IPS-NIHi7 (cell line): ENCODE measurements around the gene PPP6R2.
"Not testable (repeated sequence)": the region's sequence is repeated elsewhere in the genome, so short reads cannot be mapped to it uniquely, and the experiment has no call there.

ENCODE experiments used
- DNase-seq: peaks from one replicate; pipeline ENCODE4 v3.0.0; 2012; ENCODE audit warnings: mixed read lengths; ENCODE audit errors: extremely low spot score

PPP6R2 gene

DNA sequence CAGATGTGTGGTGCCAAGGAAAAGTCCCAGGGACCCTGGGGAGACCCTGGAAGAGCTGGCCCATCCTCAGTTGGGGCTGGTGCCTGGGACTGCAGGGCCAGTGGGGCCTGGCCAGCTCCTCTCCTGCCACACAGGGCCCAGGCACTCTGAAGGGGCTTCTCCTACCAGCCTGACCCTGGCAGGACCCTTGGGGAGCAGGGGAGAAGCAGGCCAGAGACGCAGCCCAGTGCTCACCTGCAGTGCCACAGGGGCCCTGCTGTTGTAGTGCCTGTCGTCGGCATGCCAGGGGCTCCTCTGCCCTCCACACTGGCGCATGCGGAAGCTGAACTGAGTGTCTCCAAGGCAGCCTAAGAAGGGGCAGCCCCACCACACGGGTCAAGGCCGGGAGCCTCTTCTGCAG, 25.5 kb upstream of the PPP6R2 start:
- DNase-seq = no peak

DNA sequence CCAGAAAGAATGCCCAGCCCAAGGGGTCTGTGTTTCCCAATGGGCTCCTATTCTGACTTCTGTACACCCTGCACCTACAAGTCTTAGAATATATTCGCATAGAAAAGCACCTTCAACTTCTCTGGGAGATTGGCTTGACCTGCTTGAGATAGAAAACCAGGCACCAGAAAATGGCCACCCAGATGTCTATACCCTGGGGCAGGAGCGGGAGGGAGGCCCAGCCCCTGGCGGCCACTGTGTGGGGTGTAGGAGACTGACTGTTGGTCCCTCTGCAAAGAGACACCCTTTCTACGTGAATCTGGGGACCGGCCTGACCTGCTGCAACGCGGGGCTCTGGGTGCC, 24.8 kb upstream of the PPP6R2 start:
- DNase-seq = no peak

DNA sequence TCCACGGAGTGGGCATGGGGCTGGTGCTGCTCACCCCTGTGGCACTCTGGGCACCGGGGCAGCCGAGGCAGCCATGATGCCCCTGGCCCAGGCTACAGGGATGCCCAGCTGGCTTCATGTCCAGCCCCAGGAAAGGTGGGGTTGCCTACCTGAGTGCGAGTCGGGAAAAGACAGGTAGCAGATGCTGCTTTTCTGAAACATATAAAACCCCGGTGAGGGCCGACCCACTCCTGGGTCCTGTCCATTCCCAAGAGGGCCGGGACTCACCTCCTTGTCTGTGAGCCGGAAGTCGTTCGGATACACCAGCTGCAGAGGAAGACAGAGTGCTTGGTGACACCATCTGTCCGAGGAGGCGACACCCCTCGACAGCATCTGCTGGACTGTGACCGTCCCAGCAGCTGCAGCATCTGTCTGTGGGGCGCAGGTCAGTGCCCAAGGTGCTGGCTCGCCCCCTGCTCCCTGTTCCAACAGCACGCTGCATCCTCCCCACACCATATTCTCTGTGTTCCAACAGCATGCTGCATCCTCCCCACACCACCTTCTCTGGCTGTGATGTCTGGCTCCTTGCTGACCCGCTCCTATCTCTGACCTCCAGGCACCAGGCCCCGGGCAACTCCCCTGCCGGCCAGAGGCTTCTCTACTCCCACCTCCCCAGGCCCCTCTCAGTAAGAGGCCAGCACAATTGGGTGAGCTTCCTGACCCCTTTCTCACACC, 24.3 kb upstream of the PPP6R2 start:
- no peak for DNase-seq

DNA sequence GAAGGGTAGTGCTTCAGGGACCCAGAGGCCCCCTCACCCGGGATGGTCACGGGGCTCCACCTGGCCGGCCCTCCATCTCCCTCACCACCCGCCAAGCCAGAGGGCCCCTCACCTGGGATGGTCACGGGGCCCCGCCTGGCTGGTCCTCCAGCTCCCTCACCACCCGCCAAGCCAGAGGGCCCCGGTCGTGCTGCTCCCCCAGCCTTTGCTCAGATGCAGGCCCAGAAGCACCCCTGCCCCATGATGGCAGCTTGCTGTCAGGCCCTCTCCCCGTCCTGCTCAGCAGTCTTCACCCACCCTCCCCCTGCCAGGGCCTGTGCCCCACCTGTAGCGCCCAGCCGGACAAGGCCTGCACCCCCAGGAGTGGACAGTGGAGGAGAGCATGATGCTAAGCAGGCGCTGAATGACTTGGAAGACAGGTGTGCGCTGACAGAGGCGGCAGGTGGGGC, 23.6 kb upstream of the PPP6R2 start:
- no peak for DNase-seq

DNA sequence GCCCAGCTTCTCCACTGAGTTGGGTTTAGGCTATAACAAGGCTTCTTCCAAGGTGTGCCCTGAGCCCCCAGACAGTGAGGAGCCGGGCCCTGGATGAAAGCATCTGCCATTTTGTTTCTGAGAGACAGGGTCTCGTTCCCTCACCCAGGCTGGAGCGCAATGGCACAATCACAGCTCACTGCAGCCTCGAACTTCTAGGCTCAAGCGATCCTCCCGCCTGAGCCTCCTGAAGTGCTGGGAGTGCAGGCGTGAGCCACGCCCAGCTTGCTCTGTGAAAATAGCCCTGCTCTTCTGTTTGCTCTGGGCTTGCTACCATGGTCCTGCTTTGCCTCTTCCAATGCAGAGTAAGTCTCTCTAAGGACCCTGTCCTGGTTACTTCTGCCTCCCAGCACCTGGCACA, 23.0 kb upstream of the PPP6R2 start:
- DNase-seq = no peak

DNA sequence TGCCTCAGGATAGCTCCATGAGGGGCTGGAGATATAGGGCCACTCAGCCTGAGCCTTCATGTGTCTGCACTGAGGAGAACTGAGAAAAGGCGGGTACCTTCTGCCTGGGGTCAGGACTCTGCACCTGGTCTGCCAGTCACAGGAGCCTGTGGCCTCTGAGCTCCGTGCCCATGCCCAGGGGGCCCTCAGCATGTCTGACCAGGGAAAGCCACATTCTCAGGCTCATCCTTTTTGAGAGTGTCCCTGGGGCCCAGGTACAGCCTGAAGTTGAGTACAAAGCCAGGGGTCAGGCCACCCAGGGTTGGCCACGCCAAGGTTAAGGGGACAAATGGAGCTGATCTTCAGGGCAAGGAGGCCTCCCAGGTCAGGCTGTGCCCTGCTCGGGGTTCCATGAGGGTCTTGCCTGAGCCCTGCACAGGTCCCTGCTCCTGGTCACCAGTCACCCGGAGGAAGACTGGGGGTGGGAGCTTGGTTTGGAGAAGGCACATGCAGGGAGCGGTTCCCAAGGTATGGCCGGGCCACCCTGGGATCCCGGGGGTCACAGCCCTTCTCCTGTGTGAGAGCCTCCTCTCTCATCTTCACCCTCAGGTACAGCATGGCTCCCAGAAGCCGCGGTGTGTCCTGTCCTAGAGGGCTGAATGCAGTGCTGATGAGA, 22.3 kb upstream of the PPP6R2 start:
- DNase-seq = no peak

DNA sequence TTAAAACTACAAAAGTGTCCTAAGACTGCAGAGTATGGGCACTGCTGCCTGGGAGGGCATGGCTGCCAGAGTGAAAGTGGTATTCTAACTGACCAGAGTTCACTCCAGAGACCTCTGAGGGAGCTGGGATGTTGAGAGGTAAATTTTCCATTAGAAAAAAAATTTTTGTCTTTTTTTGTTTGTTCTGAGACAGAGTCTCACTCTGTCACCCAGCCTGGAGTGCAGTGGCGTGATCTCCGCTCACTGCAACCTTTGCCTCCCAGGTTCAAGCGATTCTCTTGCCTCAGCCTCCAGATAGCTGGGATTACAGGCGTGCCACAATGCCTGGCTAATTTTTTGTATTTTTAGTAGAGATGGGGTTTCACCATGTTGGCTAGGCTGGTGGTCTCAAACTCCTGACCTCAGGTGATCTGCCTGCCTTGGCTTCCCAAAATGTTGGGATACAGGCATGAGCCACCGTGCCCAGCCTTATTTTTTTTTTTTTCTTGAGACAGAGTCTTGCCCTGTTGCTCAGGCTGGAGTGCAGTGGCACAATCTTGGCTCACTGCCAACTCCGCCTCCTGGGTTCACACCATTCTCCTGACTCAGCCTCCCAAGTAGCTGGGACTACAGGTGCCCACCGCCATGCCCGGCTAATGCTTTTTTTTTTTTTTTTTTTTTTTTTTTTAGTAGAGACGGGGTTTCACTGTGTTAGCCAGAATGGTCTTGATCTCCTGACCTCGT, 20.6 kb upstream of the PPP6R2 start:
- not testable (repeated sequence) for DNase-seq

DNA sequence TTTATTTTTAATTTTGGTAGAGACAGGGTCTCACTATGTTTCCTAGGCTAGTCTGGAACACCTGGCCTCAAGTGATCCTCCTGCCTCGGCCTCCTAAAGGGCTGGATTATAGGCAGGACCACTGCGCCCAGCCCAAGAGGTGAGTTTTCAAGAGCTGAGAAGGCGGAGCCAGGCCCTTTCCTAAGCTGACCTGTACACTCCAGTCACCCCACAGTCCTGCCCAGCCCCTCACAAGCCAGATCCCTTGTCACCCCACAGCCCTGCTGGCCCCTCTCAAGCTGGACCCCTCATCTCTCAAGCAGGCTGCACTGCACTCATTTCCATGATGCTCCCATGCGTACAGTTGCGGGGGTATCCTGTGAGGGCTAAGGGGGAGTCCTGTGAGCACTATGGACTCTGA, 19.2 kb upstream of the PPP6R2 start:
- no peak for DNase-seq

DNA sequence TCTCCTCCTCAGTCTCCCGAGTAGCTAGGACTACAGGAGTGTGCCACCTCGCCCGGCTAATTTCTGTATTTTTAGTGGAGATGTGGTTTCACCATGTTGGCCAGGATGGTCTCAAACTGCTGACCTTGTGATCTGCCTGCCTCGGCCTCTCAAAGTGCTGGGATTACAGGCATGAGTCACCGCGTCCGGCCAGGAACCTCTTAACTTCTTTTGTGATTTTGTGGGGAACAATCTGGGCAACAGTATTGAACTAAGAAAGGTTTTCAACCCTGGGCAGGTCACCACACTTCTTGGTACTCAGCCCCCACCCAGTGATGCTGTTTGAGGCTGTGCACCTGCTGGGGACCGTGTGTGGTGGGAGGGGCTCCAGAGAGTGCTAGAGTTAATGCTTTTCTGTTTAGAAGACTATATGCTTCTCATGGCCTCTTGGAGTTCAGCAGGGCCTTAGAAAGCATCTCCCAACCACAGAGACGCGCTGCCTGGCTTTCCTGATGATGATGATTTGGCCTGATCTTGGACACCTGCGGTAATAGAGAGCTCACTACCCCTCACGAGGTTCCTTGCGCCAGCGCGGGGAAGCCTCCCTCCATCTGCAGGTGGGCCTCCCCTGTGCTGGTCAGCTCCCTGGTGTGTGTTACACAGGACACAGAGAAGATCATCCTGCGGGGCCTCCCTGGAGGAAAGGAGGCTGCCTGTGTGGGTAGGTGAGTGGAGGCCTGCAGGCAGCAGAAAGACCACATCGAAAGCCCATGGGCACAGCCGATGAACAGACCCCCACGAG, 17.5 kb upstream of the PPP6R2 start:
- no peak for DNase-seq

DNA sequence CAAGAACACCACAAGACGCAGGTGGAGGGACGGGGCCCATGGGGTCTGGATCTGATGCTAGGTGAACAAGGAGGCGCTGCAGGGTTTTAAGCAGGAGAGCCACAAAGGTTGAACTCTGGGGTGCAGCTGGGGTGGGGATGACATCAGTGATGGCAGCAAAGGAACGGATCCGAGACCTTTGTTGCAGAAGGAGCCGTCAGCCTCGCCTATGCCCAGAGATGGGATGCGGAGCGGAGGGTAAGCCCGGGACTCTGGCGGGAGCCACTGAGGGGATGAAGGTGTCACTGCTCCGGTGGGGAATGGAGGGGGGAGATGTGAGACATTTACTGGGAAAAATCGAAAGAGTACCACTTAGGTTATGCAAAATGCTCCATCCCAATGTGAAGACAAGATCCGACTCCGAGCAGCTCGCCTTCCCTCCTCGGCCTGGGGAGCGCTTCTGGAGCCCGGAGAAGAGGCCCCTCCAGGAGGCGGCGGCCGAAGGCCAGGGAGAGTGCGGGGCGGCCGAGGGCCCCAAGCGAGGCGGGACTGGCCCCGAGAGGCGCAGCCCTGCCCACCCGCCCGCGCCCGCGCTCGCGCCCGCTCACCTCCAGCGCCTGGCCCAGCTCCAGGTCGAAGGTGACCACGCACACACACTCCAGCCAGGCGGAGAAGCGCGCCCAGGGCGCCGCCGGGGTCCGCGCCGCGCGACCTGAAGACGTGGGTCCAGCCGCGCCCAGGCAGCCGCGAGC, 16.7 kb upstream of the PPP6R2 start:
- DNase-seq = no peak

DNA sequence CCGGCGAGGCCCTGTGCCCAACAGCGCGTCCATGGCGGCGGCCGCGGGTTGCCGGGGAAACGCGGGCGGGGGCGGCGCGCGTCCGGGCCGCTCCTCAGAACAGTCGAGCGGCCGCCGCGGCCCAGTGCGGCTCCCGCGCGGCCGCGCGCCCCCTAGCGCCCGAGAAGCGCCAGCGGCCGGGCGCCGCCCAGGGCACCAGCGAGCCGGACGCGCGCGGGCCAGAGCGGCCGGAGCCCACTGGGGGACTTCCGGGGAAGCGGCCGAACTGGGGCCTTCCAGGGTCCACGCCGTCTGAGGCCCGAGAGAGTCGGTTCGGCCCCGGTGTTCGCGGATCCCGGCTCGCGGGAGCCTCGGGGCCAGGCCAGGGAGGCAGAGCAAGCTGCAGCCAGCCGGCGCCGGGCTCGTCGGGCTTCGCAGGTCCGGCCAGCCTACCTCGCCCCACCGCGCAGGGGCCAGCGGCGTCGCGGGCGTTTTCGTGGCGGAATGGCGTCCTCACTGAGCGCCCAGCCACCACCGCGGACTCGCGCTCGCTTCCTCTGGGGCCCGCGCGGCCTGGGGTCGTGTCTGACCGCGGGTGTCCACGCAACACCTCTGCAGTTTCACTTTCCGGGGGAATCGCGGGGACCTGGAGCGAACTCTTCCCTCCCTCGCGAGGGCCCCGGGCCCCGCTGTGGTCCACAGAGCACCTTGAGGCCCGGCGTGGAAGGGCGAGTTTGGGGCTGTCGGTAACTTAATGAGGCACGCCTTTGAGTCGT, 16.0 kb upstream of the PPP6R2 start, which contains the start of gene DENND6B:
Gene DENND6B (minus strand): TSS at position 57 of the 755 bp plus-strand sequence. CDS start 24 bp downstream, at position 33.
- peak; percentile 94 for DNase-seq

DNA sequence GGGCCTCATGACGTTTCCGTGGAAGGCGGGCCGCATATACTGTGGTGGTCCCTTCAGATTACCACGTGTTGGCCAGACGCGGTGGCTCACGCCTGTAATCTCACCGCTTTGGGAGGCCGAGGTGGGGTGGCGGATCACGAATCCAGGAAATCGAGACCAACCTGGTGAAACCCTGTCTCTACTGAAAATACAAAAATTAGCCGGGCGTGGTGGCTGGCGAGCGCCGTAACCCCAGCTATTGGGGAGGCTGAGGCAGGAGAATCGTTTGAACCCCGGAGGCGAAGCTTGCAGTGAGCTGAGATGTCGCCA, 15.5 kb upstream of the PPP6R2 start:
- DNase-seq = no peak

DNA sequence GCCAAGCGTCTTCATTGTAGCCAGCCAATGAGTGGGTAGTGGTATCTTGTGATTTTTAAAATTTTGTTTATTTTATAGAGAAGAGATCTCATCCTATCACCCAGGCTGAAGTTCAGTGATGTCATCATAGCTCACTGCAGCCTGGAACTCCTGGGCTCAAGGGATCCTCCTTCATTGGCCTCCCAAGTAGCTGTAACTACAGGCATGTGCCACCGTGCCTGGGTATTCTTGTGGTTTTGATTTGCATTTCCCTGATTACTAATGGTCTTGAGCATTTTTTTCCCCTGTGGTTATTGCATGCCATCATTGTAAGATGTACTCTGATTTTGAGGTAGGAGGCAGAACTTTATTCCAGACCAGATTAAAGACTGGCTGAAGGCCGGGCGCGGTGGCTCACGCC, 13.9 kb upstream of the PPP6R2 start:
- DNase-seq = no peak

DNA sequence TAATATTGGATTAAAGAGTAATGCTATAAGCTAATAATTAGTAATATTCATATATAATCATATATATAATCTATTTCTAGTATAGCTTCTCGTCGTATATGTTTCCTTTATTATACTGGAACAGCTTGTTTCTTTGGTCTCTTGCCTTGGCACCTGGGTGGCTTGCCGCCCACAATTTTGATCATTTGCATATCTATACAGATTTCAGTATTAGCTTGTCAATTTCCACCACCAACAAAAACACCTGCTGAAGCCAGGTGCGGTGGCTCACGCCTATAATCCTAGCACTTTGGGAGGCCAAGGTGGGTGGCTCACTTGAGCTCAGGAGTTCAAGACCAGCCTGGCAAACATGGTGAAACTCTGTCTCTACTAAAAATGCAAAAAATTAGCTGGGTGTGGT, 8.7 kb upstream of the PPP6R2 start:
- not testable (repeated sequence) for DNase-seq

DNA sequence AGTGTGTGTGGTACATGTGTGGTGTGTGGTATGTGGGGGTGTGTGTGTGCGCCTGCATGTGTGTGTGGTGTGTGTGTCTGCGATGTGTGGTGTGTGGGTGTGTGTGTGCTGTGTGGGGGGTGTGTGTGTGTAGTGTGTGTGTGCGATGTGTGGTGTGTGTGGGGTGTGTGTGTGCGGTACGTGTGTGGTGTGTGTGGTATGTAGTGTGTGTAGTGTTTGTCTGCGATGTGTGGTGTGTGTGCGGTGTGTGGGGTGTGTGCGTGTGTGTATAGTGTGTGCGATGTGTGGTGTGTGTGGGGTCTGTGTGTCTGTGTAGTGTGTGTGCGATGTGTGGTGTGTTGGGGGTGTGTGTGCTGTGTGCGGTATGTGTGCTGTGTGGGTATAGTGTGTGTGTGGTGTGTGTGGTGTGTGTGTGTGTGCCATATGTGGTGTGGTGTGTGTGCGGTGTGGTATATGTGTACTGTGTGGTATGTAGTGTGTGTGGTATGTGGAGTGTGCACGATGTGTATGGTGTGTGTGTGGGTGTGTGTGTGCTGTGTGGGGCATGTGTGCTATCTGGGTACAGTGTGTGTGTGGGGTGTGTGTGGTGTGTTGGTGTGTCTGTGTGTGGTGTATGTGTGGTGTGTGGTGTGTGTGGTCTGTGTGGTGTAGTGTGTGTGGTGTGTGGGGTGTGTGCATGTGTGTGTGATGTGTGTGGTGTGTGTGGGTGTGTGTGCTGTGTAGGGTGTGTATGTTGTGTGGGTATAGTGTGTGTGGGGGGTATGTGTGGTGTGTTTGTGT, 5.7 kb upstream of the PPP6R2 start:
- no peak for DNase-seq

DNA sequence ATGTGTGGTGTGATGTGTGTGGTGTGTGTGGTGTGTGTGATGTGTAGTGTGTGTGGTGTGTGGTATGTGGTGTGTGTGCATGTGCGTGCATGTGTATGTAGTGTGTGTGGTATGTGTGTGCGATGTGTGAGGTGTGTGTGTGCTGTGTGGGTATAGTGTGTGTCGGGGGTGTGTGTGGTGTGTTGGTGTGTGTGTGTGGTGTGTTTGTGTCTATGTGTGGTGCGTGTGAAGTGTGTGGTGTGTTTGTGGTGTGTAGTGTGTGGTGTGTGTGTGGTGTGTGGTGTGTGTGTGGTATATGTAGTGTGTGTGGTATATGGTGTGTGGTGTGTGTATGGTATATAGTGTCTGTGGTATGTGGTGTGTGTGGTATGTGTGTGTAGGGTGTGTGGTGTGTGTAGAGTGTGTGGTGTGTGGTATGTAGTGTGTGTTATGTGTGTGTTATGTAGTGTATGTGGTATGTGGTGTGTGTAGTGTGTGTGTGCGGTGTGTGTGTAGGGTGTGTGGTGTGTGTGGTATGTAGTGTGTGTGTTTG, 5.0 kb upstream of the PPP6R2 start:
- DNase-seq = no peak

DNA sequence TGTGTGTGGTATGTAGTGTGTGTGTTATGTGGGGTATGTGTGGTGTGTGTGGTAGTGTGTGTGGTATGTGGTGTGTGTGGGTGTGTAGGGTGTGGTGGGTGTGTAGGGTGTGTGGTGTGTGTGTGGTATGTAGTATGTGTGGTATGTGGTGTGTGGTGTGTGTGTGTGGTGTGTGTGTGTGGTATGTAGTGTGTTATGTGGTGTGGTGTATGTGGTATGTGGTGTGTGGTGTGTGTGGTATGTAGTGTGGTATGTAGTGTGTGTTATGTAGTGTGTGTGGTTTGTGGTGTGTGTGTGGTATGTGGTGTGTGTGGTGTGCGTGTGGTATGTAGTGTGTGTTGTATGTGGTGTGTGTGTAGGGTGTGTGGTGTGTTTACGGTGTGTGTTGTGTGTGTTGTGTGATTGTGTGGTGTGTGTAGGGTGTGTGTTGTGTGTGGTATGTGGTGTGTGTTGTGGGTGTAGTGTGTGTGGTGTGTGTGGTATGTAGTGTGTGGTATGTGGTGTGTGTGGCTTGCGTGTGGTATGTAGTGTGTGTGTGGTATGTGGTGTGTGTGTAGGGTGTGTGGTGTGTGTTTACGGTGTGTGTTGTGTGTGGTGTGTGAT, 4.2 kb upstream of the PPP6R2 start:
- no peak for DNase-seq

DNA sequence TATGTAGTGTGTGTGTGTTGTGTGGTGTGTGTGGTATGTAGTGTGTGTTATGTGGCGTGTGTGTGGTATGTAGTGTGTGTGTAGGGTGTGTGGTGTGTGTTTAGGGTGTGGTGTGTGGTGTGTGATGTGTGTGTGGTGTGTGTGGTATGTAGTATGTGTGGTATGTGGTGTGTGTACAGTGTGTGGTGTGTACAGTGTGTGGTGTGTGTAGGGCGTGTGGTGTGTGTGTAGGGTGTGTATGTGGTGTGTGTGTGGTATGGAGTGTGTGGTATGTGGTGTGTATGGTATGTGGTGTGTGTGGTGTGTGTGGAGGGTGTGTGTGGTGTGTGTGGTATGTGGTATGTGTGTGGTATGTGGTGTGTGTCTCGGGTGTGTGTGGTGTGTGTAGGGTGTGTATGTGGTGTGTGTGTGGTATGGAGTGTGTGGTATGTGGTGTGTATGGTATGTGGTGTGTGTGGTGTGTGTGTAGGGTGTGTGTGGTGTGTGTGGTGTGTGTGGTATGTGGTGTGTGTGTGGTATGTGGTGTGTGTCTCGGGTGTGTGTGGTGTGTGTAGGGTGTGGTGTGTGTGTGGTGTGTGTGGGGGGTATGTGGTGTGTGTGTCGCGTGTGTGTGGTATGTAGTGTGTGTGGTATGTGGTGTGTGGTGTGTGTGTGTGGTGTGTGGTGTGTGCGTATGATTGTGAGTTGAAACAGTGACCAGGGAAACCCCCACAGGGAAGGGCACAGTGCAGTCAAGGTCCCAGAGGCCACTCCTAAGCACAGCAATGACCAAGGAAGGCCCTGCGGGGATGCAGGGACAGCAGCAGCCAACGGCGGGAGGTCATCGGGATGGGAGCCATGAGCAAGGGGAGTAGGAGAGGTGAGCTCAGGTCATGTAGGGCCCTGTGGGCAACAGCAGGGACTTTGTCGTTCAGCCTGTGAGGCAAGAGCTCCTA, 2.9 kb upstream of the PPP6R2 start:
- DNase-seq = peak; percentile 26
